ENCODE data around the gene ASB7.

ASB7 gene

DNA sequence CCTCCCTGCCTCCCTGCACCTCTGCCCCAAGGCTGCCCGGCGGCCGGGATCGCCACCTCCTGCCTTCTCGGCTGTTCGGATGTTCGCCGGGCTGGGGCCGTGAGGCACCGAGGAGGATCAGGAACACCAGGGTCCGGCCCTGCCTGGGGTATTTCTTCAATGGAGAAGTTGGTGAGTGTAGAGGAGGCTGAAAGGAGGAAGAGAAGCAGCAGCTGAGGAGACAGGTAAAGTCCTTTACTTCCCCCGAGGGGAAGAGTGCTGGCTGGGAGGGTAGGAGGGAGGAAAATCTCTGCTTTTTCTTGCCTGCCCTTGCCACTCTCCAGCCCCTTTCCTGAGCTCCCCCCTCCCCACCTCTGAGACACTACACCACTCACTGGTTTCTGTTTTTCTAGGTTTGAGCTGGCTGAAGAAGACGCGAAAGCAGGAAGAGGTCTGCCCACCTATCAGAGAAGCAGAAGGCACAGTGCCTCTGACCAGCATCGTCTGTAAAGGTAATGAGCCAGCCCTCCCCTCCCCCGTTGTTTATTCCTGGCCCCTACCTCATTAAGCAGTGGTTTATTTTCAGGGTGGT, 519 bp downstream of the ASB7 start:
- CTCF ChIA-PET = interaction anchor here (0.6 to 1.3 kb wide), 5 partner anchors 163 to 578 kb away, joined by 3 to 7 read pairs (median 3); no protein-coding TSS in a partner anchor
- POLR2A ChIA-PET (ENCODE audit: low non-redundant PET) = interaction anchor here (0.5 kb wide), 1 partner anchor 30 kb away, joined by 3 read pairs; no protein-coding TSS in a partner anchor
- TF ChIP-seq, protein P1, sequence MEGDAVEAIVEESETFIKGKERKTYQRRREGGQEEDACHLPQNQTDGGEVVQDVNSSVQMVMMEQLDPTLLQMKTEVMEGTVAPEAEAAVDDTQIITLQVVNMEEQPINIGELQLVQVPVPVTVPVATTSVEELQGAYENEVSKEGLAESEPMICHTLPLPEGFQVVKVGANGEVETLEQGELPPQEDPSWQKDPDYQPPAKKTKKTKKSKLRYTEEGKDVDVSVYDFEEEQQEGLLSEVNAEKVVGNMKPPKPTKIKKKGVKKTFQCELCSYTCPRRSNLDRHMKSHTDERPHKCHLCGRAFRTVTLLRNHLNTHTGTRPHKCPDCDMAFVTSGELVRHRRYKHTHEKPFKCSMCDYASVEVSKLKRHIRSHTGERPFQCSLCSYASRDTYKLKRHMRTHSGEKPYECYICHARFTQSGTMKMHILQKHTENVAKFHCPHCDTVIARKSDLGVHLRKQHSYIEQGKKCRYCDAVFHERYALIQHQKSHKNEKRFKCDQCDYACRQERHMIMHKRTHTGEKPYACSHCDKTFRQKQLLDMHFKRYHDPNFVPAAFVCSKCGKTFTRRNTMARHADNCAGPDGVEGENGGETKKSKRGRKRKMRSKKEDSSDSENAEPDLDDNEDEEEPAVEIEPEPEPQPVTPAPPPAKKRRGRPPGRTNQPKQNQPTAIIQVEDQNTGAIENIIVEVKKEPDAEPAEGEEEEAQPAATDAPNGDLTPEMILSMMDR (conservative IDR thresholded peaks at IDR 0.05; ENCODE audit: low read depth) = no peak
- peak overlapping the region; percentile 85 for H3K27ac ChIP-seq
- peak; percentile 14 for DNase-seq (ENCODE audit: low spot score)

DNA sequence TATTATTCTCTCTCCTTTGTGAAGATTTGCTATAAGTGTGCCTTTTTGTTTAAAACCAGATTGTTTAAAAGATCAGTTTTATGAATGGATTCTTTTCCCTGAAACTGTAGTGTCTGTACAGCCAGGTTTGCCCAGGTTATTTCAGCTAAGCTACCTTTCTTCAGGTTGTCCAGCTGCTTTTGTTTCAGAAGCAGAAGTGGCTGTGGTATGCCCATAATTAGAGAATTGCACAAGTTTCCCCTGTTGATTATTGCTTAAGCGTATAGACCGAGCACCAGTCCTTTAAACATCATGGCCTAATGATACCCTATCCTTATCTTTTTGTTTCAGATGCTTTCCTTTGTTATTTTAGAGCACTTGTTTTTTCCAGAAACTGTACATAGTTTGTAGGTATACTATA, 10.2 kb downstream of the ASB7 start:
- ChIA-PET CTCF (no interaction called here), POLR2A (ENCODE audit: low non-redundant PET) (no interaction called here)
- TF ChIP-seq, protein P1 (conservative IDR thresholded peaks at IDR 0.05; ENCODE audit: low read depth) = no peak
- no peak for DNase-seq (ENCODE audit: low spot score)
- H3K27ac ChIP-seq = no peak overlapping the region

DNA sequence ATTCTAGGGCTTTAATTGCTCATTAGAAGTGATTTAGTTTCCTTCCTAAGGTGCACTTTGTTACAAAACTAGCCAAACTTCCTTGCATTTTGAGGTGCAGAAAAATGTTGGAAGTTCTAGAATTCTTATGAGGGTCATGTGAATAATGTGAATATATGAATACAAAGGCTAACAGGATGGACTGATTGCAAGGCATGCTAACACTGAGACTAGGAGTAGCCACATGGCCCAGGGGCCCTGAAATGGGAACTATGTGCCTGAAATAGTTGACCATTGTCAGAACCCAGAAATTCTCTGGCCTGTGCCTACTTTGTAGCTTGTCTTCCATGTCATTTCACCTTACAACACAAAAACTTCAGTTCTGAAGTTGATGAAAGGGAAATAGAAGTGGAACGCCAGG, 10.8 kb downstream of the ASB7 start:
- DNase-seq (ENCODE audit: low spot score) = no peak
- ChIA-PET POLR2A (ENCODE audit: low non-redundant PET) (no interaction called here), CTCF (no interaction called here)
- no peak overlapping the region for H3K27ac ChIP-seq
- TF ChIP-seq, protein P1 (conservative IDR thresholded peaks at IDR 0.05; ENCODE audit: low read depth) = no peak

DNA sequence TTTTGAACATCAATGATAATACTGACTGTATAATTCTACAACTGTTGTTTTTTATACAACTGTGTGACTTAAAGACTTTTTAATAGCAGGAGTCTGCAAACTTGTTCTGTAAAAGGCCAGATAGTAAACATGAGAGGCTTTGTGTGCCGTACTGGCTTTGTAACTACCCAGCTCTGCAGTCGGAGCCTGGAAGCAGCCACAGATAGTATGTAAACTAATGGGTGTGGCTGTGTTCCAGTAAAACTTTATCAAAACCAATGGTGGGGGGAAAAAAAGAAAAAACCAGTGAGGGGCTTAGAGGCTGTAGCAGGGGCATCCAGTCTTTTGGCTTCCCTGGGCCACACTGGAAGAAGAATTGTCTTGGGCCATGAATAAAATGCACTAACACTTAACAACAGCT, 11.9 kb downstream of the ASB7 start:
- POLR2A ChIA-PET (ENCODE audit: low non-redundant PET) = no interaction called here
- no peak for DNase-seq (ENCODE audit: low spot score)
- TF ChIP-seq, protein P1 (conservative IDR thresholded peaks at IDR 0.05; ENCODE audit: low read depth) = no peak
- no peak overlapping the region for H3K27ac ChIP-seq
- CTCF ChIA-PET = interaction anchor here (0.6 kb wide), 1 partner anchor 102 kb away, joined by 4 read pairs; no protein-coding TSS in a partner anchor

DNA sequence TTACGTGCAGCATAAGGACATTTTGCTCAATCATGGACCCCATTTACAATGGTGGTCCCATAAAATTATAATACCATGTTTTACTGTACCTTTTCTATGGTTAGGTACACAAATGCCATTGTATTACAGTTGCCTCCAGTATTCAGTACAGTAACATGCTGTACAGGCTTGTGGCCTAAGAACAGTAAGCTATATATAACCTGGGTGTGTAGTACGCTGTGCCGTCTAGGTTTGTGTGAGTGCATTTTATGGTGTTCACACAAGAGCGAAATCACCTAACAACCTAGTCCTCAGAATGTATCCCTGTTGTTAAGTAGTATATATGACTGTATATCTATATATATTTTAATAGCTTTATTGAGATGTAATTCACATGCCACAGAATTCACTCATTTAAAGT, 12.5 kb downstream of the ASB7 start:
- ChIA-PET POLR2A (ENCODE audit: low non-redundant PET) (no interaction called here), CTCF (interaction anchor here (0.6 to 1.0 kb wide), 4 partner anchors 101 to 1275 kb away, joined by 3 to 4 read pairs (median 3); no protein-coding TSS in a partner anchor)
- H3K27ac ChIP-seq = no peak overlapping the region
- DNase-seq (ENCODE audit: low spot score) = no peak
- TF ChIP-seq, protein P1 (conservative IDR thresholded peaks at IDR 0.05; ENCODE audit: low read depth) = no peak

DNA sequence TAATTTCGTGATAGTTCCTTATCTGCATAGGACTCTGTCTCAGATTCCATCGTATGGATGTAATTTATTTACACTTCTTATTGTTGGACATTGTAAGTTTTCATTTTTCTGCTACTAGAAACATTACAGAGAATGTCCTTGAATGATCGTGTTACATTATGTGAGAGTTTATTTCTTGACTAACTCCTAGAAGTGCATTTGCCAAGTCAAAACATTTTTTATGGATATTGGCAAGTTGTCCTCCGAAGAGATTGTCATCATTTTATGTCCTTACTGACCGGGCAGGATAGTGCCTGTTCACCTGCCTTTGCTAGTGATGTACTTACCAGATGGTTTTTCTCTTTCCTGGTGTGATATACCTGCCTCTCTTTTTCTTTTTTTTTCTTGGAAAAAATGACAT, 13.4 kb downstream of the ASB7 start:
- TF ChIP-seq, protein P1 (conservative IDR thresholded peaks at IDR 0.05; ENCODE audit: low read depth) = no peak
- CTCF ChIA-PET = interaction anchor here (1.0 kb wide), 1 partner anchor 391 kb away, joined by 3 read pairs; no protein-coding TSS in a partner anchor
- POLR2A ChIA-PET (ENCODE audit: low non-redundant PET) = no interaction called here
- H3K27ac ChIP-seq = no peak overlapping the region
- no peak for DNase-seq (ENCODE audit: low spot score)

All from RWPE1 (cell line).